HG03558 (cell line): ENCODE data around the gene RTF2.
"Not testable (repeated sequence)": the region's sequence is repeated elsewhere in the genome, so short reads cannot be mapped to it uniquely, and the experiment has no call there.

Source experiments
- ATAC-seq: cut with Tn5 transposase; IDR thresholded peaks from one replicate; pipeline ENCODE4 v1.9.1; 2021; ENCODE audit warnings: moderate number of reproducible peaks; ENCODE audit not compliant: unreplicated experiment; ENCODE audit errors: extremely low read depth

Gene RTF2

DNA sequence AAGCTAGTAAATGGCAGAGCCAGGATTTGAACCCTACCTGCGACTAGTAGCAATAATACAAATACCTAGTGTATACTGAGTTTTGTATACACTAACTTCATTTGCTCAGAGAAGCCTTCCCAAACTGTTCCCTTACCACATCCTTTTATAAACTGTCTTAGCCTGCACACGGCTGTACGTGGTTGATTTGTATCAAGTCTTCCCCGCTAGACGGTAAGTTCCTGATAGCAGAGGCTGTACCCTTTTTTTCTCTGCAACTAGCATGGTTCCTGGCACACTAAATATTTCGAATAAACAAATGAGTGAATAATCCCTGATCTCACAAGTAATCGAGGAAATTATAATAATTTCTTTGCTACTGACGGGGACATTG, 636 bp downstream of the RTF2 start:
- no peak for ATAC-seq

DNA sequence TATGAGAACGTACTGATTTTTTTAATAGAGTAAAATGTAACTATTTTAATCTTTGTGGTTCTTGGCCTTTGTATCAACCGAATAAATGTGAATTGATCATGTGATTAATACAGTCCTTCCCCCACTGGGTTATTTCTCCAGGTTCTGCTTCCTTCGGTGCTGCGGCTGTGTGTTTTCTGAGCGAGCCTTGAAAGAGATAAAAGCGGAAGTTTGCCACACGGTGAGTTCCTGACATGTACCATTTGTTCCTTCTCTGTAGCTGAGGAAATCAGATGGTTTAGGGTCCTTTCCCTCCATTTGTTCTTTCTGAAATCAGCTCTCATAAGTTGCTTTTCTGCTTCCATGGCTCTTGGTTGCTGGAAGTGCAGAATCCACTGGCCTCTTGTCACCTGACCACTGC, 15.5 kb downstream of the RTF2 start:
- ATAC-seq, result no peak

DNA sequence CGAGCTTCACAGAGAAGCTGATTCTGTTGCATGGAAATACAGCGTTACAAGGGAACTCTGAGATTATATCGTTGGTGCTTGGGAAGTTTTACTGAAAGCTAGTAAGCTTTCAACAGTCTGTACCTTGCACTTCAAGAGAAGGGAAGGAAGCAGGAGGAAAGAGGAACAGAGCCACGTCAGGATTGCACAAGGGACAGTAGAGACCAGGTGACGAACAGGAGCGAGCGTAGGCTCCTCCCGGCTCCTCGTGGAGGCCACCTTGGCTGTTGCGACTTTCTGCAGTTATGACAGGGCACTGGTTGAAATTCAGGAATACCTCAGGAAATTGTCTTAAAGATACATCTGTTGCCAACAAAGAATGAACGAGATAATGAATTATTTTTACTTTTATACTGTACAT, 18.8 kb downstream of the RTF2 start:
- ATAC-seq, result no peak

DNA sequence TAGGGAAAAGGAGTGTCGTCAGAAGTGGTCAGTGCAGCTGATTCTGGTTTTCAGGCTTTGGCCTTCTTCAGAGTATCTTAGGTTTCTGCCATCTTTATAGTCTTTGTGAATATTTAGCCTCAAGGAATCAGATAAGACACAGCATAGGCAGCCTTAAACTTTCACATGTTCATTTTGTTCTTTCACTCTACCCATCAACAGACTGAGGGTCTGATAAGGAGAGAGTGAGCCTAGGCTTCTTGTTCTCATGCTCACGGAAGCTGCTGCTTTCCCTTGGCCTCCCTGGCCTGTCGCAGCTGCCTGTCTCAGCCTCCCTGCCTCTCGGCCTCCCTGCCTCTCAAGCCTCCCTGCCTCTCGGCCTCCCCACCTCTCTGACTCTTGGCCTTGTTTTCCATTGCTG, 20.1 kb downstream of the RTF2 start:
- ATAC-seq, result no peak

DNA sequence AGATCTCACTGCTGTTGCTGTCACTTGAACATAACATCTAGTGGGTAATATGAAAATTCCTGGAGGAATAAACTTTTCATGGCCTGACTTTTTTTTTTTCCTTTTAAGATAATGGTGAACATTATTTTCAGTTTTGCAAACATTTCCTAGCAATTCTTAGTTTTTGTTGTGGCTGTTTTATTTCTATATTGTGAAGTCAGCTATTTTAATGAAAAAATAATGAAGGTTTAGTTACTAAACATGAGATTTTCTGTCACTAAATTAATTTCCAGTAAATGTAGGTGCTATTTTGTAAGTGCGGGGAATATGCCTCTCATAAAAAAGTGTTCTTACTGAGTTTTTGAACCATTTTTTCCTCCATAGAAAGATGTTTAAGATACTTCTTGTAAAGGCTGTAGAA, 32.7 kb downstream of the RTF2 start:
- ATAC-seq, result no peak

DNA sequence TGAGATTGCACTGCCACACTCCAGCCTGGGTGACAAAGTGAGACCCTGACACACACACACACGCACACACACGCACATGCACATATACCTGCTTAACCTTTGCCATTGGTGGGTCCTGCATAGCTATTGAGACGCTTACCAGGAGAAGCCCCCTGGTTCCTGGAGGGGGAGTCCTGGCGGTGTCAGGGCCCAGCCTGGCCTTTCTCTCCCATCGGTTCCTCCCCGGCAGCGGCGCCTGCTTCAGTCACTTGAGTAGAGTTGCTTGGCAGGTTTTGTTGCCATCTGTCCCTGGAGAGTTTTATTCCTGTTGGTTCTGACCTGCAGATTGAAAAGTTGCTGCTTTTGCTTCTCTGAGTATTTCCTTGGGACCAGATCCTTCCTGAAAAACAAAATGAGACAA, 35.5 kb downstream of the RTF2 start:
- no peak for ATAC-seq

DNA sequence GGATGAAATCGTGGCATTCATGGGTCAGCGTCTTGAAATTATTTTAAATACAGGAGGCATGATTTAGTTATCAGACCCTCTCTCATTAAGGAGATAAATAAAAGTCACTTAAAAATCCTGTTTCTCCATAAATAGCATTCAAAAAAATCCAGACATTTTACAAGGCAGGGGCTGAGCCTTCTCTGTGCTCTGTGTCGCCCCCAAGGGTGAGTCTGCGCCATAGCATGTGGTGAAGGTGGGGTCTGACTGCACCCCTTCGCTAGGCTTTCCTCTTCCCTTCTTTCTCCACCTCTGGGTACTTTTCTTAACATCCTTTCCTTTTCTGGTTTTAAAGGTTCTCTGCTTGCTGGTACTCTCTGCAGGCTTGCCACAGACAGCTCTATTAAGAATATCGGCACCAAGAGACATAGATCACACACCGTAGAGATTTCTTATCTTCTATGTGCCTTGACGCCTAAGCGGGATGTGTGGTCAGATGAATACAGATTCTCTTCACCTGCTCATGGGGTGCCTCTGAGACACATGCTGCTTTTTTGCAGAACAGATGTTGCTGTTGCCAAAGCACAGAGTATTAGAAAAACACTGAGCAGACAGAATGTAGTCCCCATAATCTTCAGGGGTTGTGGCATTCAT, 36.1 kb downstream of the RTF2 start:
- no peak for ATAC-seq

DNA sequence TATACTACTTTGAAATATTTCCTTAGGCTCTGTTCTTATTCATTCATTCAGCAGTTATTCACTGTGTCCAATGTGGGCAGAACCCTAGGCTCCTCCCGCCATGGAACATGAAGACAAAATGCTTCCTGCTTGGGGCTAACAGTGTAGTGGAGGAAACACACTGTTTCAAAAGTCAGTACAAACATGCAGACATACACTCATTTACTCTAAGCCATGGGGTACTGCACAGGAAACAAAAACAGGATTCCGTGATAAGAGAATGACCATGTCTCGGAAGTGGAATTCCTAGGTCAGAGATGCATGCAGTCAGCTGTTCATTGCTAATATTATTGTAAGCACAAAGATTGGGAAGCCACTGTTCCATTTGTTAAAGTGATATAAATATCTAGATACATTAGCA, 37.7 kb downstream of the RTF2 start:
- no peak for ATAC-seq

DNA sequence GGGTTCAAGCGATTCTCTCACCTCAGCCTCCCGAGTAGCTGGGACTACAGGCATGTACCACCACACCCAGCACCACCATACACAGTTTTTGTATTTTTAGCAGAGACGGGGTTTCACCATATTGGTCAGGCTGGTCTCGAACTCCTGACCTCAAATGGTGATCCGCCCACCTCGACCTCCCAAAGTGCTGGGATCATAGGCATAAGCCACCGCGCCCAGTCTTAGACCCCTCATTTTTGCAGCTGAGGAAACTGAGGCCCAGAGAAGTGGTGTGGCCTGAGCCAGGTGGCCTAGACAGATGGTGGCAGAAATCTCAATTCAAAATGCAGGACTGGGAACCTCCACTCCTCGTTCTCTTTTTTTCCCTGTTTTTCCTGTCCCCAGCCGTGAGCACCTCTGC, 43.5 kb downstream of the RTF2 start:
- no peak for ATAC-seq

DNA sequence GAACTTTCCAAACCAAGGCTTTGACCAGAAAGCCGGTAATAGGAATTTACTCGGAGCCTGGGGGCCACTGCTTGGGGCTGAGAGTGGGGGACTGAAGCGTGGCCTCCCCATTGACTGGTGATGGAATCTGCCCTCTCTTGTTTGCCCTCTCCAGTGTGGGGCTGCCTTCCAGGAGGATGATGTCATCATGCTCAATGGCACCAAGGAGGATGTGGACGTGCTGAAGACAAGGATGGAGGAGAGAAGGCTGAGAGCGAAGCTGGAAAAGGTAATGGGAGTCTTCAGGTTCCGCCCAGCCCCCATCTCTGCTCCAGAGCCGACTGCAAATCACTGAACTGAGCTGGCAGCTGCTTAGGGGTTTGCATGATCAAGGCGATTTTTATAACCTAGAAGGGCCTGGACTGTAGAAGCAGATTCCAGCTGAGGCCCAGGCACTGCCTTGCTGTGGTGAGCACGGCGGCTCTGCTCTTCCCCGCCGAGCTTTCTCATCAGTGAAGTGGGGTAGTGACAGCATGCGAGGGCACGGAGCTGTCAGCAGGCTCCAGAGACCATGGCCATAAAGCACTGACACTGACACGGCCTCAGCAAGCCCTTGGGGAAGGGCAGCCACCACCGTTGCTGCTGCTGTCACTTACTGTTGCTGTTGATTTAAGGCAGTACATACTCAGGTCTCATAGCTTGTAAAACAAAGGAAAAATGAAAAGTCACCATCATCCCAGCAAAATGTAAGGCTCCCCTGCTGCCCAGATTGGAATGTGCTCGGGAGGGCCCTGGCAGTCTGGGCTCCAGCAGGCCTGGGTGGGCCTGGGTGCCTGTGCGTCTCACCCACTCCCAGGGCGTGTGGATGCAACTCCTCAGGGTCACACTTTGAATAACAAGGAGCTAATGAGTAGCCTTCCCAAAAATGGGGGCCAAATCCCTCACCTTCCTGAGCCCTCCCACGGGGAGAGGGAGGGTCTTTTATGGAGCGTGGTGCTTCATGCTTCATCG, 45.0 kb downstream of the RTF2 start:
- no peak for ATAC-seq

DNA sequence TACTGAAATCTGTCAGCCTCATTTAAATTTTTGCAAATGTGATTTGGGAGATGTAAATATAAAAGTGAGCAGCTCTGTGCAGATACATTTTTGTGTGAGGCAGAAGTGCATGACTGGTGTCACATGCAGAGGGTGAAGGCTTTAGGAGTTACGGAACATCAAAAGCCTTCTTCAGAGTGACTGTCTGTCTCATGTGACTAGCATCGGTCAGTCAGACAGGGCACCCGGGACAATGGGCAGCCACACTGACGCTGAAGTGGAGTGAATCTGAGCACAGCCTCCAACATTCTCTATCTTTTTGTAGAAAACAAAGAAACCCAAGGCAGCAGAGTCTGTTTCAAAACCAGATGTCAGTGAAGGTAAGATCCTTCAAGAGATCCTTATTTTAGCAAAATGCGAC, 48.2 kb downstream of the RTF2 start:
- no peak for ATAC-seq

DNA sequence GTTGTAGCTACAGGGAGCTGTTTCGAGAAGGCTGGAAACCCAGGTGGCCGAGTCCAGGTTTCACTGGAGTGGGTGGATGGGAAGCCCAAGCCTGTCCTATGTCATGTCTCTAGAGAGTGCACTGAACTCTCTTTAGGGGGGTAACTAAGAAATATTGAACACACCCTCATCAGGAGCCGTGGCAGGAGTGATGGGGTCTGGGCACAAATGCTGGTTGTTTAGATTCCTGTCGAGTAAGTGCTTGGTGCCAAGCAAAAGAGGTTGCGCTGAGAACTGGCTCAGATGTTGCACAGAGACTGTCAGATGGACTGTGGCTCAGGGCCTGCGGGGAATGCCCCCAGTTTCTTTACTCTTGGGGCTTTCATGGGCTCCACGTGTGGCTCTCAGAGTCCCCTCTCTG, 48.8 kb downstream of the RTF2 start:
- ATAC-seq, result no peak

DNA sequence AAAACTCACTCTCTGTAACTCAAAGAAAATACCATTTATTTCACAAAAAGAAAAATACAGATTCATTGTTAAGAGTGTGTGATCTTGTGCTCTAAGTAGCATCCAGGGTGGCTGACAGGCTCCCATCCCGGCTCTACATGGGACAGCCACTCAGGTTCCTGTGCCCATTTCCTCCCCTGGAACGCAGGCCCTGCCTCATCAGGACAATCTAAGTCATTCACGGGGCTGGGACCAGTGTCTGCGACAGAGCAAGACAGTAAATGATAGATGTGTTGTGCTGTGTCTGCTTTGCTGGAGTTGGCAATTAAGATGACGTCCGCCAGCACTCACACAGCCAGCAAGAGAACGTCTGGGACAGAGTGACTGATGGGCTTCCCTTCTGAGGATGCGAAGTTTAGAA, 49.2 kb downstream of the RTF2 start:
- no peak for ATAC-seq

DNA sequence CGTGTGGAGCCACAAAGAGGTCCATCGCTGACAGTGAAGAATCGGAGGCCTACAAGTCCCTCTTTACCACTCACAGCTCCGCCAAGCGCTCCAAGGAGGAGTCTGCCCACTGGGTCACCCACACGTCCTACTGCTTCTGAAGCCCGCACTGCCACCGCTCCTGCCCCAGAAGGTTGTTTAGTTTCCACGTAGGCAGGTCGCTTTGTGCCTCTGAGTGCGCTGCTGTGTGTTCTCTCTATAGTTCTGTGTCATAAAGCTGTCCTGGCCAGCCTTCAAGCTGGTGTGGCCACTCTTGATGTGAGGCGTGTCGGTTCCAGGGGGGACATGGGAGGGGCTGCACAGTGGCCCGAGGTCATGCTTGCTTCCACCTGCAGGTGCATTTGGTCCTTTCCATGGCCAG, 49.7 kb downstream of the RTF2 start:
- ATAC-seq, result no peak

DNA sequence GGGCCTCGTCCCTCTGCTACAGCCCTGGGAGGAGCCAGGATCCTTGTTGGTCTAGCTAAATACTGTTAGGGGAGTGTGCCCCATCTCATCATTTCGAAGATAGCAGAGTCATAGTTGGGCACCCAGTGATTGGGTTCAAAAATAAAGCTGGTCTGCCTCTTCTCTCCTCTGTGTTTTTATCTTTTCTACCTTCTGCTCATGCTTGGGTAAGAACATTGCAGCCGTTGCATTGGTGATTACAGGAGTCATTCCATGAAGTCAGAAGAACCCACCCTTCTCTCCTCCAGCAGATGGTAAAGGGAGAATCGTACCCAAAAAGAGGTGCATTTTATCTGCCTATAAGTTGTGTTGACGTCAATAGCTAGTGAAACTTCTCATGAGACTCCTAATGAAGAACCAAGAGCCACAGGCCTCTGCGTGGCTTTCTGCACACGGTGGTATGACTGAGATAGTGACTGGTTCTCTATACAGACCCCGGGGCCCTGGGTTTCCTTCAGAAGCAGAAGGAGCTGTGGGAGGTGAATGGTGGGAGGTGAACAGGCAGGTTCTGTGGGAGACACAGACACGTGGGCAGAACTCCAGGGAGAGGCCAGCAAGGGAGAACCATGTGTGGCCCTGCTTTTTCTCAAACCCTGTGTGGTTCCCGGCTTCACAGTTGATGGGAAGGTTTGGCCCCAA, 50.4 kb downstream of the RTF2 start:
- ATAC-seq, result no peak

DNA sequence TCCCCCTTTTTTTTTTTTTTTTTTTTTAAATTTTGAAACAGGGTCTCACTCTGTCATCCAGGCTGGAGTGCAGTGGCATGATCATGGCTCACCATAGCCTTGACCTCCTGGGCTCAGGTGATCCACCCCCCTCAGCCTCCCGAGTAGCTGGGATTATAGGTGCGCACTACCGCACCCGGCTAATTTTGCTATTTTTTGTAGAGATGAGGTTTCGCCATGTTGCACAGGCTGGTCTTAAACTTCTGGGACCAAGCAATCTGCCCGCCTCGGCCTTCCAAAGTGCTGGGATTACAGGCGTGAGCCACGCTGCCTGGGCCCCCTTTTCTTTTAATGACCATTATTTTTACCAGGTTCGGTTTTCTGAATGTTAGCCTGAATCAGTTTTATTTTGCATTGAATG, 51.1 kb downstream of the RTF2 start:
- no peak for ATAC-seq

DNA sequence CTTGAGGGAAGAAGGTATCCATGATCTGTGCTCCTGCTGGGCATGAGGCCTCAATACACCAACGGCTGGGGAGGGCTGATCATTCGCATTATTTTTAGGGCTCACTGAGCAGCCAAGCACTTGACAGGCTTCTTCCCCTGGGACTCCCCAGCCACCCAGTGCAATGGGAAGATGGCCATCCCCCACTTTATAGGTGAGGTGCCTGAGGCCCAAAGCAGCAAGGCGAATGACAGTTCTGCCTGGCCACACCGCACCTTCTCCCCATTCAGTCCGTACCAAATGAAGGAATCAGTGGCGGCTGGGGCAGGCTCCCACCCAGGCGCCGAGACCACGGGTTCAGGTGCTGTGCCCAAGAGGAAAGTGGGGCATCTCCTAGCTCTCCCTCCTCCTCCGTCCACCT, 51.8 kb downstream of the RTF2 start:
- no peak for ATAC-seq

DNA sequence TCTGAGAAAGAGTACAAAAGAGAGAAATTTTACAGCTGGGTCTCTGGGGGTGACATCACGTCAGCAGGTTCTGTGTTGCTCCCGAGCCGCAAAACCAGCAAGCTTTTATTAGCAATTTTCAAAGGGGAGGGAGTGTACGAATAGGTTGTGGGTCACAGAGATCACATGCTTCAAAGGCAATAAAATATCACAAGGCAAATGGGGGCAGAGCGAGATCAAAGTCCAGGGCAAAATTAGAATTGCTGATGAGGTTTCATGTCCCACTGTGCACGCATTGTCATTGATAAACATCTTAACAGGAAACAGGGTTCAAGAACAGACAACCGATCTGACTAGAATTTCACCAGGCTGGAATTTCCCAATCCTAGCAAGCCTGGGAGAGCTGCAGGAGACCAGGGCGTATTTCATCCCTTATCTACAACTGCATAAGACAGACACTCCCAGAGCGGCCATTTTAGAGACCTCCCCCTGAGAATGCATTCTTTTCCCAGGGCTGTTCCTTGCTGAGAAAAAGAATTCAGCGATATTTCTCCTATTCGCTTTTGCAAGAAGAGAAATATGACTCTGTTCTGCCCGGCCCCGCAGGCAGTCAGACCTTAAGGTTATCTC, 52.4 kb downstream of the RTF2 start:
- not testable (repeated sequence) for ATAC-seq

DNA sequence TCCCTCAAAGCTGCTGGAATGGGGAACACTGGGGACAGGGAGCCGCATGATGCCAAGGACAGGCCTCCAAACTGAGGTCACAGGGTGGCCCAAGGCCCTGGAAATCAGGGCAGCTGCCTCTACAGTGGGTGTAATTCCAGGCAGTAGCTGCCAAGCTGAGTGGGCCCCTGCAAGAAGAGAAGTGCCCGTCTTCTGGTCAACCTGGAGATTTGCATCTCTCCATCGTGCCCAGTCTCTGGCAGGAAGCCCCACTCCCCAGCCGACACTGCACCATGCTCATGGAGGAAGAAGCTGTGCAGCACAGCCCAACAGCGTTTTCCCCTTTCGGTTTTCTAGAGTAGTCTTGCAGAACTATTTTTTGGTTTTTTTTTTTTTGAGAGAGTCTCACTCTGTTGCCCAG, 53.9 kb downstream of the RTF2 start:
- ATAC-seq, result no peak

DNA sequence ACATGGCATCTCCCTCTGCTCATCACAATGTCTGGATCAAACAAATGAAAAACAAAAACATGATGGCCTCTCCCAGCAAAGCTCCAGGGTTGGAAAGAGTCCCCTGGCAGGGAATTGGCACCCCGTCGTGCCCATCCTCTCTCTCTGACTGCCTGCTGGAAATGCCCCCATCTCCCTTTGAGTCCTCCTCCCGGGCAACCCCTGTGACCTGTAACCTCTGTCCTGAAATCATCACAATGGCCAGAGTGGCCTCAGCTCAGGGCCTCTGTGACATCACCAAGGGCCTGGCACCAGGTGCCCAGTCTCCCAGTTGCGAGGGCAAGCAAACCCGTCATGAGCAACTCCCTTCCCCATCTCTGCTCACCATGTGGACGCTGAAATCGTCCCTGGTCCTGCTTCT, 56.0 kb downstream of the RTF2 start, which contains the start of gene FAM209A:
Gene FAM209A, plus strand, starts transcription at position 301 of the 400 bp plus-strand sequence. Its CDS starts 65 bp downstream, at position 366.
- not testable (repeated sequence) for ATAC-seq

DNA sequence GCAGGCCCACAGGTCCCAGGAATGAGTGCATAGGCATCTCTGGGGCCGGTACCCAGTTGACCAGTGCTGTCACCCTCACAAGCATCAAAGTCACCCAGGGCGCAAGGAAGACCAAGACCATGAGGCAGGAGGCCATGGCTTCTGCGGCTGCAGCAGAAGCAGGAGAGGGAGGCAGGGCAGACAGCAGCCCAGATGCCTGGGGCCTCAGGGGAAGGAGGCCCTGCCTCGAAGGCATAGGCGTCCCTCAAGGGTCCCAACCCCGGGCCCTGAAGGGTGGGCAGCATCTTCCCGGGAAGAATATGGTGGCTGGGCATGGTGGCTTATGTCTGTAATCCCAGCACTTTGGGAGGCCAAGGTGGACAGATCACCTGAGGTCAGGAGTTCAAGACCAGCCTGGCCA, 59.1 kb downstream of the RTF2 start:
- no peak for ATAC-seq
